Middle frontal gyrus (tissue), 1 donor: ENCODE results near the gene SORCS2.

Source experiments
- DNase-seq: peaks from one replicate; pipeline ENCODE4 v3.0.0-alpha.2; 2015; ENCODE audit warnings: low spot score; ENCODE audit errors: extremely low spot score

SORCS2 gene

GRCh38 chr4:7715271-7716009 lies 523.1 kb downstream of the SORCS2 start:
- DNase-seq, result no peak

DNA sequence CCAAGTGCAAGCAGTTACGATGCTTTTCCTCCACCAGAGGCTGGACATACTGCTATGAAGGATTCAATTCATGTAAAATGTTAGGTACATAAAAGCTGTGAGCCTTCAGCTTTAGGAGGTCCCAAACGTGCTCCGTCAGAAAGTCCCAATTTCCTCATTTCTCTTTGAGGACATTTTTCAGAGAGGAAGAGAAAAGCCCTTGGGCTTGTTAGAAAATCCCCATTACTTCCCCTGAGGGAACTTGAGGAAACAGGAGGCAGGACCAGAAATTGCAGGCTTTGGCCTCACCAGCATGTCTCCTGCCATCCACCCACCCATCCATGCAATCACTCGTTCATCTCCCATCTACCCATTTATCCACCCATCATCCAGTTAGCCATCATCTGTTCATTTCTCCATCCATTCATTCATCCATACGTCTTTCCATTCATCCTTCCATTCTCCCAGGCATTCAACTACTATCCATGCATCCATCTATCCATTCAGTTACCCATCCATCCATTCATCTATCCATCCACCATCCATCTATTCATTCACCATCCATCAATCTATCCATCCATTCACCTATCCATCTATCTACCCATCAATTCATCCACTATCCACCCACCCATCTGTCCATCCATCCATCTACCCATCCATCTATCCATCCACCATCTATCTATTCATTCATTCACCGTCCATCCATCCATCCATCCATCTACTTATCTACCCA lies 523.8 kb downstream of the SORCS2 start:
- no peak for DNase-seq

- no peak for DNase-seq
These were observed 524.8 kb downstream of the SORCS2 start for GRCh38 chr4:7717161-7717560.

- DNase-seq, result no peak
These were observed 525.7 kb downstream of the SORCS2 start for GRCh38 chr4:7717946-7718490.

DNA sequence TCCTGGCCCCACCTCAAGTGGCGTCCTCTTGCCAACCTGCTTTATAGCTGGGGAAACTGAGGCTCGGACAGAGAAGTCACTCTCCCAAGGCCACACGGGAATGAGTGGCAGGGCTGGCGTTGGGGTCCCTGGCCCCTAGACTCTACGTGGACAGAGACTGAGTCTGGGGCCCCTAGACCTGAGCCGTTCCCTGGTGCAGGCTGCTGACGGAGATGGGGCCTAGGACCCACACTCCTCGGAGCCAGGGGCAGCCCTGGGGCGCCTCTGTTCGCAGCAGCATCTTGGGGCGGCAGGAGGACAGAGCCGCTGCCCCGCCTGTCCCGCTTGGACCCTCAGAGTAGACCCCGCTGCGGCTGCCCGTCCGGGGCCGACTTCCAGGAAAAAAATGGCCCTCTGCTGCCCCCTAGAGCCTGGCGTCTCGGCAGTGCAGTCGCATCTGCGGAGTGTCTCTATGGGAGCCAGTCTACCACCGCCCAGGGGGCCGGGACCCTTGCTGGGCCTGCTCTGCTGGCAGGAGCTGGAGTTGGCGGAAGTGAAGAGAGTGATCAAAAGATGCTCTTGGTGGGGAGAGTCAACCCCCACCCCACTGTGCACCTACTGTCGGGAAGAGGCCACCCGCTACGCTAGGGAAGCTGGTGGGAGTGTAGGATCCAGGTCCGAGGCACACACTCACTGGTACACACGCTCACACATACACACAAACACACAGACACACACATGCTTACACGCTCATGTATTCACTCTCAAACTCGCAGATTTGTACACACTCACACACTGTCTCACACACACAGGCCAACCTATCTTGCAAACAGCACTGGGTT lies 527.2 kb downstream of the SORCS2 start:
- no peak for DNase-seq

DNA sequence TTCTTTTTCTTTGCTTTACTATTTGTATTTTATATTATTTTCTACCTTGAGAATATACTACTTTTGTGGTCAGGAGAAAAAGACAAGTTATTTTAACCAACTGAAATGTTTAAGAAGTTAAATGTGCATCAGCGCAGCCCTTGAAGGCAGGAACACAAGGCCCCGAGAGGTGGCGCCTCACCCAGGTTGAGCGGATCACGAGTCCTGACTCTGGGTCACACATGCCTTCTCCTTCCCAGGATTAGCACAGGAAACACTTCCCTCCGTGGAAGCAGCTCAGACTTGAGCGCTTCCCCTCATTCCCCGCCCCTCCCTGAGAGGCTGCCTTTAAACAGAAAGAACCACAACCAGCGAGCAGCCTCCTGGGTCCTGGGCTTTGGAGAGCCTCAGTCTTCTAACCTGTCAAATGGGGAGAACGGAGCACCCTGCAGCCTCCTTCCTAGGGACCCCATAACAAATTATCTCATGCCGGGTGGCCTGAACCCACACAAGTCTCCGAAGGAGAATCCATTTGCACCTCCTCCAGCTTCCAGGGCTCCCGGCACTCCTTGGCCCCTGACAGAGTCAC lies 529.7 kb downstream of the SORCS2 start:
- no peak for DNase-seq

- DNase-seq, result no peak
These were observed 530.5 kb downstream of the SORCS2 start for GRCh38 chr4:7722766-7723387.

GRCh38 chr4:7723625-7724024 lies 531.3 kb downstream of the SORCS2 start:
- no peak for DNase-seq

DNA sequence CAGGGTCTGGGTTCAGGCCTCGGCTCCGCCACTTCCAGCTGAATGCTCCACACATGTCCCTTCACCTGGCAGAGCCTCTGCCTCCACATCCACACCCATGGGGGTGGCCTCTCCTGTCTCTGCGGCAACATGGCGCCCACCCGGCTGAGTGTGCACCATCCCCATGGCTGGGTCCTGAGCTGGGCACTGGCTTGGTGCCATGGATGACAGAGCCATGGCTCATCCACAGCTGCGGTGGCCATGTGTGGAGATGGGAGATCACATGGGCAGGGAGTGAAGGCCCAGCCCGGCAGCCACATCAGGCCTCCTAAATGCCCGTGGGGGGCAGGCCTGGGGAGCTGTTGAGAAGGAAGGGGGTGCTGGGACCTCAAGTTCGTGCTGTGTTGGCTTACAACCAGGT lies 533.6 kb downstream of the SORCS2 start:
- no peak for DNase-seq

GRCh38 chr4:7726665-7727413 lies 534.5 kb downstream of the SORCS2 start:
- no peak for DNase-seq

GRCh38 chr4:7727749-7728148 lies 535.4 kb downstream of the SORCS2 start:
- DNase-seq, result no peak

DNA sequence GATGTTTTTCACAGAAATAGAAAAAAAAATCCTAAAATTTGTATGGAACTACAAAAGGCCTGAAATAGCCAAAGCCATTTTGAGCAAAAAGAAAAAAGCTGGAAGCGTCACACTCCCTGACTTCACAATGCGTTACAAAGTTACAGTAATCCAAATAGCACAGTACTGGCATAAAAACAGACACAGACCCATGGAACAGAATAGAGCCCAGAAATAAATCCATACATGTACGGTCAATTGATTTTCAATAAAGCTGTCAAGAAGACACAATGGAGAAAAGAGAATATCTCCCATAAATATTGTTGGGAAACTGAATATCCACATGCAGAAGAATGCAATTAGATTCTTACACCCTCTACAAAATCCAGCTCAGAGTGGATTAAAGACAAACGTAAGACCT lies 539.1 kb downstream of the SORCS2 start:
- no peak for DNase-seq

DNA sequence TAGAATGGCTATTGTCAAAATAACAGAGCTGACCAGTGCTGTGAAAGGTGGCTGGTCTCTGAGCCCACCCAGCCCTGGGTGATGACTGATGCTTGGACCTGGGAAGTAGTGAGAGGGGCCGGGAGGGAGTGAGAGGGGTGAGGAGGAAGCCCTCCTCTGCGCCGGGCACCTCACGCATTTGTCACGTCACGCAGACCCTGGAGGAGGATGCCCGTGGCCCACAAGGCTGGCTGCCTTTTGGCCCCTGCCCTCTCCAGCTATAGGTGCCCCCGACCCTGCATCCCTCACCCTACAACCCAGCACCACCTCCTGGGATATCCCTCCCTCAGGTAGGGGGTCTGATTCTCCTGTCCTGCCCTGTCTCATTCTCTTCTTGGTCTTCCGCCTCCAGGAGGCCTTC lies 539.9 kb downstream of the SORCS2 start:
- no peak for DNase-seq

- DNase-seq, result no peak
These were observed 540.9 kb downstream of the SORCS2 start for GRCh38 chr4:7733201-7733600.

GRCh38 chr4:7733801-7734650 lies 541.7 kb downstream of the SORCS2 start:
- DNase-seq, result no peak

GRCh38 chr4:7734651-7735260 lies 542.4 kb downstream of the SORCS2 start:
- DNase-seq, result no peak

DNA sequence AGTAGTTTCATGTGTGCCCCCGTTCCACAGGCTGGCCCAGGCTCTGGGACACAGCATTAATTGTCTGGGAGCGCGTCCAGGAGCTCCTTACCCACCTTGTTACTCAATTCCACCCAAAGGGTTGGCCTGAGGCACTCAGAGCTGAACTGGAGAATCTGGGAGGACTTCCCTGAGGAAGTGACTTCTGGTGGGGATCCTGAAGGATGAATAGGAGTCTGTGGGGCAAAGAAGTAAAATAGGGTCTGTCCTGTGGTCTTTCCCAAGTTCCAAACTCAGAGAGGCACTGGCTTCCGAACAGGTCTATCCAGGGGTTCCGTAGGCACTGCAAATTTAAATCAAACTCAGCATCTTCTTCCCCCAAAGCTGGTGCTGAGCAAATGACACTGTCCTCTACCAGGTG lies 543.1 kb downstream of the SORCS2 start:
- DNase-seq, result no peak

DNA sequence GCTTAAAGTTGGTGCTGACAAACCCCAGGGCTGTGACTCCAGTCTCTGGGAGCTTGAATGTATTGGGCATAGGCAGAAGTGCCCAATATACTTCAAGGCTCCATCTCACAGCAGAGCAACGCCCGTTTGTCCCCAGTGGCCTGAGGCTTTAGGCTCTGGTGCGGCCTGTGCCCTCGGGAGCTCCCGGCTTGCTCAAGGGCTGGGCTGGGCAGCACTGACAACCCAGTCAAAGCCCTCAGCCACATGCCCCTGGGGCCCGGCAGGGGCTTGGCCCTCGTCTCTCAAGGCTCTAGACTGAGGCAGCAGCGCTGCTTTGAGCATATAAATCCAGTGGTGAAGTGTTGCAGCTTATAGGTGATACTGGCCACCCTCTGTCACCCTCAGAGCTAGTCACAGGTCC lies 543.6 kb downstream of the SORCS2 start:
- no peak for DNase-seq
